Activated B cell treated with CpG ODN at 0.5 μM for 24 hours (primary cell): Measurements from ENCODE around the gene GPN2. TPM values are rescaled to one million over a fixed set of nuclear protein-coding genes. Genes with fewer than 3 reads are reported as not detected.
"Not testable (repeated sequence)": the region's sequence is repeated elsewhere in the genome, so short reads cannot be mapped to it uniquely, and the experiment has no call there.

ENCODE experiments used
- ATAC-seq: fragments of 200-7000 bp; cut with Tn5 transposase; one replicate; pipeline ENCODE4 v1.10.0; 2021; ENCODE audit warnings: low read depth, mild to moderate bottlenecking, moderate library complexity
- CTCF ChIA-PET: fragments of 350-600 bp; sonication (Branson Sonifier 250); formaldehyde crosslinking; loops from one replicate; lab custom pipeline; 2021; ENCODE audit warnings: antibody characterized with exemption; lab: Charles Lee
- POLR2A ChIA-PET: fragments of 350-600 bp; sonication (Branson Sonifier 250); formaldehyde crosslinking; loops from one replicate; lab custom pipeline; 2021; ENCODE audit warnings: antibody characterized with exemption; lab: Charles Lee
- DNase-seq: peaks from one replicate; pipeline ENCODE4 v3.0.0; 2022
- H3K27ac Mint-ChIP-seq: one replicate; pipeline ENCODE4 v1.8.0; 2020; ENCODE audit warnings: mixed read lengths
- H3K27me3 Mint-ChIP-seq: one replicate; pipeline ENCODE4 v1.8.0; 2021; ENCODE audit warnings: mixed read lengths
- H3K36me3 Mint-ChIP-seq: one replicate; pipeline ENCODE4 v1.8.0; 2021; ENCODE audit warnings: low read depth, mixed read lengths
- H3K4me1 Mint-ChIP-seq: one replicate; pipeline ENCODE4 v1.8.0; 2021; ENCODE audit warnings: mixed read lengths
- H3K4me3 Mint-ChIP-seq: one replicate; pipeline ENCODE4 v1.8.0; 2020; ENCODE audit warnings: mild to moderate bottlenecking, mixed read lengths
- H3K9me3 Mint-ChIP-seq: one replicate; pipeline ENCODE4 v1.8.0; 2020; ENCODE audit warnings: mixed read lengths
- intact Hi-C: fragments of 100-400 bp; cut with micrococcal nuclease; formaldehyde crosslinking; loops from one replicate; pipeline ENCODE4 v1.15.1; 2024
- total RNA-seq: library from RNA; stranded (reverse); gene quantifications from 2 replicates; pipeline ENCODE4 v1.2.3, GENCODE V29; 2022
- TF ChIP-seq, protein P1 (sequence below): fragments of 200-600 bp; IDR thresholded peaks from one replicate; pipeline ENCODE4 v1.8.0; 2022; ENCODE audit warnings: antibody characterized with exemption, mild to moderate bottlenecking

GPN2 gene
- total RNA-seq, 1 donor from 2014 or later = 48.6 TPM

DNA sequence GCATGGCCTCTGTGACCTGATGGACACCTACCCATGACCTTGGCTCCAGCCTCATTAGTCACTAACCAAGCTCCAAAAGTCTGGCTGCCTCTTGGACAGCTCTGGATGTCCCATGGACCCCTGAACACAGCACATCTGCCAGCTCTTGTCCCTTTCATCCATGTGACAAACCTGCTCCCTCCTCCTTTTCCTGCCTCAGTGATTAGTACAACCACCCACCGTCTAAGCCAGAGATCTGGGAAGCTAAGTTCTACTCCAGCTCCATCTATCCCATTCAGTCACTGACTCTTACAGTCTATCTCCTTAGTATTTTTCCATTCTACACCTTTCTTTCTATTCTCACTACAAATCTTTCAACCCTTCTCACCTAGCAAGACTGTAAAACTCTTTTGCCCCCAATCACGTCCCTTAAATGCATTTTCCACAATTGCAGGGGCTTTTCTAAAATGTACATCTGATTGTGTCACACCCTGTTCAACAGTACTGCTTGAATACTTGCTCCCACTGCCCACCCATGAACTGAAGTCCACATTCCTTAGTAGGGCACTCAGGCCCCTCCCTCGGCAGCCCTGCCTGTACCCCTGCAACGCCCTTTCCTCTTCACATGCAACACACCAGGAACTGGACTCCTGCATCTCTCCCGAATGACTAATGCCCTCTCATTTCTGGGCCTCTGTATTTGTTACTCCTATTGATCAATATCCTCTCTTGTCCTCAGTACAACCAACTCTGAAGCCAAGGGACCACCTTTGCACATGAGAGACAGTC is 7.2 kb downstream of the GPN2 start:
- no peak overlapping the region for H3K27ac Mint-ChIP-seq
- no peak overlapping the region for H3K4me3 Mint-ChIP-seq
- no peak for DNase-seq
- ATAC-seq = no peak
- H3K36me3 Mint-ChIP-seq = peaks cover 80% of the 10 kb centered on the region
- TF ChIP-seq, protein P1, sequence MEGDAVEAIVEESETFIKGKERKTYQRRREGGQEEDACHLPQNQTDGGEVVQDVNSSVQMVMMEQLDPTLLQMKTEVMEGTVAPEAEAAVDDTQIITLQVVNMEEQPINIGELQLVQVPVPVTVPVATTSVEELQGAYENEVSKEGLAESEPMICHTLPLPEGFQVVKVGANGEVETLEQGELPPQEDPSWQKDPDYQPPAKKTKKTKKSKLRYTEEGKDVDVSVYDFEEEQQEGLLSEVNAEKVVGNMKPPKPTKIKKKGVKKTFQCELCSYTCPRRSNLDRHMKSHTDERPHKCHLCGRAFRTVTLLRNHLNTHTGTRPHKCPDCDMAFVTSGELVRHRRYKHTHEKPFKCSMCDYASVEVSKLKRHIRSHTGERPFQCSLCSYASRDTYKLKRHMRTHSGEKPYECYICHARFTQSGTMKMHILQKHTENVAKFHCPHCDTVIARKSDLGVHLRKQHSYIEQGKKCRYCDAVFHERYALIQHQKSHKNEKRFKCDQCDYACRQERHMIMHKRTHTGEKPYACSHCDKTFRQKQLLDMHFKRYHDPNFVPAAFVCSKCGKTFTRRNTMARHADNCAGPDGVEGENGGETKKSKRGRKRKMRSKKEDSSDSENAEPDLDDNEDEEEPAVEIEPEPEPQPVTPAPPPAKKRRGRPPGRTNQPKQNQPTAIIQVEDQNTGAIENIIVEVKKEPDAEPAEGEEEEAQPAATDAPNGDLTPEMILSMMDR = no peak
- no peaks in the 10 kb centered on the region for H3K9me3 Mint-ChIP-seq
- intact Hi-C loops = no loop called here
- ChIA-PET POLR2A (interaction anchor here (0.7 to 2.2 kb wide), 2 partner anchors 17 to 304 kb away, joined by 4 to 16 read pairs; no protein-coding TSS in a partner anchor), CTCF (interaction anchor here (0.6 to 7.0 kb wide), 2 partner anchors 72 to 1226 kb away, joined by 3 to 40 read pairs; no protein-coding TSS in a partner anchor)
- no peaks in the 10 kb centered on the region for H3K27me3 Mint-ChIP-seq
- peaks cover 6% of the 10 kb centered on the region for H3K4me1 Mint-ChIP-seq

DNA sequence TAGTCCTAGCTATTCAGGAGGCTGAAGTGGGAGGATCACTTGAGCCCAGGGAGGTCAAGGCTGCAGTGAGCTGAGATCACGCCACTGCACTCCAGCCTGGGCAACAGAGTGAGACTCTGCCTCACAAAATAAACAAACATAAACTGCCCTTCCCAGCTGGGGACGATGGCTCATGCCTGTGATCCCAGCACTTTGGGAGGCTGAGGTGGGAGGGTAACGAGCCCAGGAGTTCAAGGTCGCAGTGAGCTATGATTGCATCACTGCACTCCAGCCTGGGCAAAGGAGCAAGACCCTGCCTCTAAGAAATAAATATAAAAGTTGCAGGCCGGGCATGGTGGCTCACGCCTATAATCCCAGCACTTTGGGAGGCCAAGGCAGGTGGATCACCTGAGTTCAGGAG is 8.5 kb downstream of the GPN2 start:
- ChIA-PET CTCF (interaction anchor here (0.6 to 7.0 kb wide), 6 partner anchors 9 to 1152 kb away, joined by 3 to 40 read pairs (median 5); partner anchors contain the start of gene GPN2), POLR2A (interaction anchor here (1.1 to 2.2 kb wide), 3 partner anchors 9 to 19 kb away, joined by 3 to 16 read pairs (median 4); partner anchors contain the start of genes GPATCH3 and GPN2)
- ATAC-seq, H3K4me1 Mint-ChIP-seq, H3K27me3 Mint-ChIP-seq, H3K9me3 Mint-ChIP-seq, H3K27ac Mint-ChIP-seq, H3K4me3 Mint-ChIP-seq, DNase-seq, intact Hi-C loops: not testable (repeated sequence)
- peaks cover 80% of the 10 kb centered on the region for H3K36me3 Mint-ChIP-seq

DNA sequence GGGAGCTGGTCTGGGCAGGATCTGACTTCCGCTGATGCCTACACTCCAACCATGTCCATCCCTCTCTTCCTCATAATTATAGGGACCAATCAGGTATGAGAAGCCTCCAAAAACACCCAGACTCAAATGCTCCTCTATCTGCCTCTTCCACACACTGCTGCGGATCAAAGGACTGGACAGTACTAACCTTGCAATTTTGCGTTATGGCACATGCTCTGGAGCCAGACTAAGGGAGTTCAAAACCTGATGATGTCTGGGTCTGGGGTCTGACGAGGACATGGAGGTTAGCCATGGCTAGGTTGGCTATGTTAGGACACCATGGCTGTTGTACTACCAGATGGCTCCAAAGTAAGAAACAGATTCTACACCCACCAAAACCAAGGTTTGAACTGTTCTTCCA is 10.3 kb downstream of the GPN2 start:
- DNase-seq = no peak
- no peak for ATAC-seq
- Mint-ChIP-seq H3K27ac (no peak overlapping the region), H3K4me1 (no peaks in the 10 kb centered on the region), H3K9me3 (no peaks in the 10 kb centered on the region), H3K4me3 (no peak overlapping the region), H3K36me3 (peaks cover 75% of the 10 kb centered on the region), H3K27me3 (no peaks in the 10 kb centered on the region)
- ChIA-PET CTCF (interaction anchor here (3.4 to 7.0 kb wide), 2 partner anchors 25 to 69 kb away, joined by 18 to 40 read pairs; no protein-coding TSS in a partner anchor), POLR2A (no interaction called here)
- TF ChIP-seq, protein P1 = no peak
- intact Hi-C loops = no loop called here

DNA sequence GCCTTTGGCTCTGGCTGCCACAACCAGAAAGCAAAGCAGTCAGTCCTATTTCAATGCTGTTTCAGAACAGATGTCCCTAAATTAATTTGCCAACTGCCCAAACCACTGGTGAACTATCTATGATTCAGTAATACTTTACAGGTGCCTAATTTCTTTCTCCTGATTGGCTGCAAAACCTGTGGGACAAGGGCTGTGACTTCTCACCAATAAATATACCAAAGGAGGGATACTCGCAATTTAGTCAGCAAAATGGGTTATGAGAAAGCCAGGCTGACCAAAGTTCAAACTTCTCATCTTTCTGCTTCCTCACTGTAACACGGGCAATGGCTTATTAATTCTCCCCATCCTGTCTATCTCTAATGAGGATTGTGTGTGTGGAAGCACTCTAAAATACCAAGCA is 12.8 kb downstream of the GPN2 start:
- H3K4me1 Mint-ChIP-seq = no peaks in the 10 kb centered on the region
- ATAC-seq (no peak), DNase-seq (no peak)
- intact Hi-C loops = no loop called here
- H3K9me3 Mint-ChIP-seq = no peaks in the 10 kb centered on the region
- POLR2A ChIA-PET = no interaction called here
- H3K36me3 Mint-ChIP-seq = peaks cover 50% of the 10 kb centered on the region
- H3K27ac Mint-ChIP-seq = no peak overlapping the region
- TF ChIP-seq, protein P1 = no peak
- CTCF ChIA-PET = interaction anchor here (1.2 to 7.0 kb wide), 7 partner anchors 12 to 275 kb away, joined by 4 to 40 read pairs (median 7); no protein-coding TSS in a partner anchor
- H3K4me3 Mint-ChIP-seq = no peak overlapping the region
- H3K27me3 Mint-ChIP-seq = no peaks in the 10 kb centered on the region

DNA sequence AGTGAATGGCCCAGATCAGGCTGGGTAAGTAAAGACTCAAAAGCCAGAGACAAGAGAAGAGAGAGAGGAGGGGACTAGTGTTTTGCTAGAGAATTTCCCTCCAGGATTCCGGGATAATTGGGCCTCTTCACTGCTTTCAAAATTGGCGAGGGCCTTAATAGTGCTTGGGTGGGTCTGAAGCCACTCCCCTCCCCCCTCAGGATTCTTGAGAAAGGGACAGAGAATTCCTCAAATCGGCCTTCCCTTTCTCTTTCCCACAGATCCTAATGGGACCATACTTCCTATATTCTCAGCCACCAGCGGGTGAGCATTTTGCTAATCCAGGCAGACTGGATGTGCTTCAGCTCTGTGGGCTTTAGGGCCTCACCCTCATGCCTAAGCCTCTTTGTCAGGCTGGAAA is 15.2 kb downstream of the GPN2 start:
- peaks cover 30% of the 10 kb centered on the region for H3K36me3 Mint-ChIP-seq
- no peak for DNase-seq
- no peaks in the 10 kb centered on the region for H3K27me3 Mint-ChIP-seq
- ChIA-PET CTCF (interaction anchor here (0.9 kb wide), 1 partner anchor 20 kb away, joined by 3 read pairs; no protein-coding TSS in a partner anchor), POLR2A (no interaction called here)
- H3K9me3 Mint-ChIP-seq = no peaks in the 10 kb centered on the region
- no peak for ATAC-seq
- intact Hi-C loops = no loop called here
- no peak overlapping the region for H3K27ac Mint-ChIP-seq
- H3K4me3 Mint-ChIP-seq = no peak overlapping the region
- TF ChIP-seq, protein P1 = no peak
- H3K4me1 Mint-ChIP-seq = no peaks in the 10 kb centered on the region

DNA sequence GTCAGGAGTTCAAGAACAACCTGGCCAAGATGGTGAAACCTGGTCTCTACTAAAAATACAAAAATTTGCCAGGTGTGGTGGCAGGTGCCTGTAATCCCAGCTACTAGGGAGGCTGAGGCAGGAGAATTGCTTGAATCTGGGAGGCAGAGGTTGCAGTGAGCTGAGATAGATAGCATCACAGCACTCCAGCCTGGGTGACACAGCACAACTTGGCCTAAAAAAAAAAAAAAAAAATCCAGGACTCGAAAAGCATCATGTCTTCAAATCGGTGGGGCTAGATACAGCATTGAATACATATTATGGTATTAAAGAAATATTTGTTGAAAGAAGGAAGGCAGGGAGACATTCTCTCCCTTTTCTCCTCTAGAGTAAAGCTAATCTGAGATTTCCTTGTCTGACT is 17.0 kb downstream of the GPN2 start:
- H3K4me3 Mint-ChIP-seq, ATAC-seq, H3K27ac Mint-ChIP-seq, DNase-seq, H3K4me1 Mint-ChIP-seq, intact Hi-C loops, H3K27me3 Mint-ChIP-seq, H3K9me3 Mint-ChIP-seq: not testable (repeated sequence)
- ChIA-PET CTCF (interaction anchor here (1.3 kb wide), 1 partner anchor 64 kb away, joined by 3 read pairs; no protein-coding TSS in a partner anchor), POLR2A (interaction anchor here (0.7 kb wide), 2 partner anchors 8 to 184 kb away, joined by 3 to 5 read pairs; no protein-coding TSS in a partner anchor)
- peaks cover 16% of the 10 kb centered on the region for H3K36me3 Mint-ChIP-seq
